NCI-H187 treated with DMSO at 0.1 percent for 48 hours (cell line): Measurements from ENCODE around the gene OTOP1.
"Not testable (repeated sequence)": the region's sequence is repeated elsewhere in the genome, so short reads cannot be mapped to it uniquely, and the experiment has no call there.

Experiments used
- DNase-seq: peaks from one replicate; lab custom pipeline; 2025; lab: John Stamatoyannopoulos, UW

The OTOP1 gene

GRCh38 chr4:4233610-4234009 lies 6.9 kb upstream of the OTOP1 start:
- no peak for DNase-seq

- DNase-seq, result no peak
These were observed 1.6 kb upstream of the OTOP1 start for GRCh38 chr4:4228356-4228668.

GRCh38 chr4:4227510-4228355 lies 1.0 kb upstream of the OTOP1 start:
- DNase-seq, result no peak

- DNase-seq, result no peak
These were observed 669 bp downstream of the OTOP1 start for GRCh38 chr4:4225915-4226605.

GRCh38 chr4:4217113-4217512 lies 9.6 kb downstream of the OTOP1 start:
- no peak for DNase-seq

- no peak for DNase-seq
These were observed 10.1 kb downstream of the OTOP1 start for GRCh38 chr4:4216648-4217047.

- not testable (repeated sequence) for DNase-seq
These were observed 13.1 kb downstream of the OTOP1 start for GRCh38 chr4:4213674-4214073.

- no peak for DNase-seq
These were observed 20.5 kb downstream of the OTOP1 start for GRCh38 chr4:4206204-4206603.

- no peak for DNase-seq
These were observed 22.4 kb downstream of the OTOP1 start for GRCh38 chr4:4204401-4204745.

GRCh38 chr4:4203688-4204400 lies 22.9 kb downstream of the OTOP1 start:
- DNase-seq, result no peak

GRCh38 chr4:4202510-4202909 lies 24.2 kb downstream of the OTOP1 start:
- DNase-seq, result no peak

GRCh38 chr4:4200624-4201023 lies 26.1 kb downstream of the OTOP1 start:
- no peak for DNase-seq

- no peak for DNase-seq
These were observed 31.4 kb downstream of the OTOP1 start for GRCh38 chr4:4195354-4195753.

- DNase-seq, result not testable (repeated sequence)
These were observed 38.2 kb downstream of the OTOP1 start for GRCh38 chr4:4188557-4188956.

GRCh38 chr4:4185528-4185927 lies 41.2 kb downstream of the OTOP1 start:
- DNase-seq, result no peak

- no peak for DNase-seq
These were observed 43.7 kb downstream of the OTOP1 start for GRCh38 chr4:4182835-4183568.

GRCh38 chr4:4170596-4171150 lies 56.1 kb downstream of the OTOP1 start:
- DNase-seq, result no peak

GRCh38 chr4:4167981-4168780 lies 58.5 kb downstream of the OTOP1 start:
- DNase-seq, result not testable (repeated sequence)

GRCh38 chr4:4166986-4167385 lies 59.7 kb downstream of the OTOP1 start:
- DNase-seq, result not testable (repeated sequence)

- DNase-seq, result not testable (repeated sequence)
These were observed 60.9 kb downstream of the OTOP1 start for GRCh38 chr4:4165701-4166392.
